D341Med (cell line): Measurements from ENCODE around the gene CDH23.

Source experiments
- DNase-seq: peaks from one replicate; pipeline ENCODE4 v3.0.0; 2012; ENCODE audit warnings: low spot score

CDH23 gene

GRCh38 chr10:71565284-71566000 lies 168.7 kb downstream of the CDH23 start:
- DNase-seq, result peak; percentile 40

- no peak for DNase-seq
Measured at GRCh38 chr10:71567006-71567405, 170.3 kb downstream of the CDH23 start.

- no peak for DNase-seq
Measured at GRCh38 chr10:71568896-71569492, 172.3 kb downstream of the CDH23 start.

DNA sequence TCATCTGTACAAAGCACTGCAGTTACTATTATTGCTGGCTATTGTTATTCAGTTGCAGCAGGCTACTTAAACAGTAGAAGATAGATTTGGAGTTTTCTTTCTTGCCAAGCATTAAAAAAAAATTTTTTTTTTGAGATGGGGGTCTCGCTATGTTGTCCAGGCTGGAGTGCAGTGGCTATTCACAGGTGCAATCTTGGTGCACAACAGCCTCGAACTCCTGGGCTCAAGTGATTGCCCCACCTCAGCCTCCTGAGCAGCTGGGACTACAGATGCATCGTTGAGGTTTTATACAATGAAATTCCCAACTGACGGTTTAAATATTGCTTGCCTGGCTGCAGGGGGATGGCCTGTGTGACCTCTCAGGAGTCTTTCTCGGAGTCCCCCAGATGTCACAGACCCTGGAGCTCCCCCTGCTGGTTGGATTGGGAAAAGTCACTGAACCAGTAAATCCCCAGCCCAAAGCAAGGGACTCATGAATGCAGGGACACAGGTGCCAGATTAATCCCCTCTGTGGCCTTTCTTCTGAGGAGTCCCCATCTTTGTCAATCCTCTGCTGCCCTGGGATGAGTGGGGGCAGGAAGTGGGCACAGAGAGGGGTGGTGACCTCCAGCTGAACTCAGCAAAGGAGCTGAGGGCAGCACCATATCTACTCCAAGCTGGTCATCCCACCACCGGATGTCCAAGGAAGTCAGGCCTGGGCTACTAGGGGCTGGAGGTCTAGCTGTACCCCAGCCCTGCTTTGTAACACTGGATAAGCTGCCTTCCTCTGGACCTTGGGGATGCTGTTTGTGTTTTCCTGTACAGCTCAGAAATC lies 173.3 kb downstream of the CDH23 start:
- DNase-seq, result peak; percentile 71

- DNase-seq, result no peak
Measured at GRCh38 chr10:71571460-71572175, 174.9 kb downstream of the CDH23 start.

DNA sequence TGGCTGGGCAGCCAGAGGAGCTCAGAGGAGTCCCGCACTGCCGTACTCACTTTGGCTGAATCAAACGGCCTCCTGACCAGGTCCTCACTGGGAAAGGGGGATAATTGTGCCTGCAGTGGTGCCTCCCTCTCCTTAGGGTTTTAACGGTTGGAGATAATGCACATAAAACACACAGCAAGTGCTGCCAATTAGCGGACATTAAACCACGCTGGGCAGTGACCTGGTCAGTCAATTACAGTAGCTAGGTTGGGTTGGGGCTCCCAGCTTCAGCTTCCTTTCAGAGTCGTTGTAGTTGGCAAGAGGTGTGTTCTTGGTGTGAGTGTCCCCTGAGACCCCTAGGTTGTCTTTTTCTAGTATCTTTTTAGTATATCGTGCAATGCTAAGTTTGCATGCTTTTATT lies 176.2 kb downstream of the CDH23 start:
- no peak for DNase-seq

GRCh38 chr10:71573562-71574518 lies 177.1 kb downstream of the CDH23 start:
- no peak for DNase-seq

DNA sequence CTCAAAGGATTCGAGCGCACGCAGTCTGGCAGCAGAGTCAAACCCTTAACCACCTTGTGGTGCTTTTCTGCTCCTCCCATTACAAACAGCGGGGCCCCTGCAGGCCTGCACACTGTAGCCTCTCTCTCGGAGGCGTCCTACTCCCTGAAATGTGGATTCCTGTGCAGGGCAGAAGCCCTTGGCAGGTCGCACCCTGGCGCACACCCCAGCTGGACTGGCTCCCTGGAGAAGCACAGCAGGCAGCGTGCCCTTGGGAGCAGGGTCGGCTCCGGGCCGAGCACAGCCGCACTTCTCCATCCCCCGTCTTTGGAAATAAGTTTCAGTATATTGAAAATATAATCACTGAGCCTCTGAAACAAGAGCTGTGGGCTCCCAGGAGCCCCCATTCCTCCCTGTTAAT lies 178.7 kb downstream of the CDH23 start:
- no peak for DNase-seq

GRCh38 chr10:71575934-71576801 lies 179.4 kb downstream of the CDH23 start:
- no peak for DNase-seq

GRCh38 chr10:71576842-71577241 lies 180.1 kb downstream of the CDH23 start:
- DNase-seq, result no peak

- no peak for DNase-seq
Measured at GRCh38 chr10:71577345-71577744, 180.6 kb downstream of the CDH23 start.

DNA sequence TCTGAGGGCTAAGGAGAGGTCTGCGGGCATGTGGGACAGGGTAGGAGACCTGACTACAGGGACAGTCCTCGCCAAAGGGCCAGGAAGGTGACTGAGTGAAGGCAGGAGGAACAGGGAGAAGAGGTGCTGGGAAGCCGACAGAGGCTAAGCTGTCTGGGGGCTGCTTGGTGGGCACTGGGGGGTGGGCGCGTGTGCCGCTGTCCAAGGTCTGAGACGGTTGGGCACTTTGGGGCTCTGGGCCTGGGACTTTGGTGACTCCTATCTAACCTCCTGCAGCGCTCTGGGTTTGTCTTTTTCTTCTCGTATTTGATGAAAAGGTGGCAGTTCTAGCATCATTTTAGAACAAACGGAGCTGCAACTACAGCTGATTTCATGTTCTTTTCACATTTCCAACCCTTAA lies 181.3 kb downstream of the CDH23 start:
- DNase-seq, result no peak

DNA sequence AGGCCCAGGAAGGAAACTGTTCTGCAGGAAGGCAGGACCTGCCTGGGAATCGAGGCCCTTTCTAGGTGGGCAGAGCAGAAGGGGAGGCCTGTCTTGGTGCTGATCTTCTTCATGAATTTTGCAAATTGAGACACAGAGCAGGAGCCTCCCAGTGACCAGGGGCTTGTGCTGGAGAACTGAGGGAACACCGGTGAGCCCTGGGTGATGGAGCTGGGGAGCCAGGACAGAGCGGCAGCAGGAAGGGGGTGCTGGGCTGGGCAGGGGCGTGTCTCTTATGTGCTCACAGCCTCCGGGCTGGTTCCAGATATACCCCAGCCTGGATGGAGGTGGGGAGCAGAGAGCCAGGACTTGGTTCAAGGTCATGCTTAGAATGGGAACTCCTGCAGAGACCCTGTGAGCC lies 182.9 kb downstream of the CDH23 start:
- no peak for DNase-seq

DNA sequence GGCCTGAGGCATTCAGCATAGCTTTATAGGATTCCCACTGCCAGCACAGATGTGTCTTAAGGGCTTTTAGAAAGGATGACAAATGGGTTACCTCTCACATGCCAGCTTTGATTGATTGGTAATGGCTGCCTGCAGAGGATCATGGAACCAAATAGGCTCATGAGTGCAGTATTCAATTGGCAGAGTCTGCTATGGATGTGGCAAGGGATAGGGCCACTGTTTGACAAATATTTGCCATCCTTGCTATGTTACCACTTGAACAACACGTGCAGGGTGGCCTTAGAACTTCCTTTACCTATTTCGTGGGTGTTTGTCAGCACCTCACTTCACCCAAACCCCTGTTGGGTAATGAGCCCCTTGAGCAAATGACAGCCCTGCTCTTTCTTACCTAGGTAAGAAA lies 183.7 kb downstream of the CDH23 start:
- DNase-seq, result no peak

DNA sequence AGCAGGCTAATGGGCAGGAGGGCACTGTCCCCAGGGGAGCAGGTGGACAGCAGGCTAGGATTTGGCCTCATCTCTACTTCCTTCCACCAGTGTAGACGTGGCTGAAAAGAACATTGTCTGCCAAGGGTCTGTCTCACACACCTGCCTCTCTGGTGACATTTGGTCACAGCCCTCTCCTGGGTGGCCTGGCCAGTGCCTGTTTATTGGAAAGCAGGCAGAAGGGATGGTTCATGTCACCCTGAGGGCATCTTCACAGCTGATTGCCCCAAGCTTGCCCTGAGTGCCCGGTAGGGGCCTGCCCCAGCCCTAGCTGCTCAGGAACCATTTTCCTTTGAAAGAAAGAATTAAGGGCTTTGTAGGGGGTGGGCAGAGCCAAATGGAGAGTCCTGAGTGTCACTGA lies 184.2 kb downstream of the CDH23 start:
- DNase-seq, result no peak

DNA sequence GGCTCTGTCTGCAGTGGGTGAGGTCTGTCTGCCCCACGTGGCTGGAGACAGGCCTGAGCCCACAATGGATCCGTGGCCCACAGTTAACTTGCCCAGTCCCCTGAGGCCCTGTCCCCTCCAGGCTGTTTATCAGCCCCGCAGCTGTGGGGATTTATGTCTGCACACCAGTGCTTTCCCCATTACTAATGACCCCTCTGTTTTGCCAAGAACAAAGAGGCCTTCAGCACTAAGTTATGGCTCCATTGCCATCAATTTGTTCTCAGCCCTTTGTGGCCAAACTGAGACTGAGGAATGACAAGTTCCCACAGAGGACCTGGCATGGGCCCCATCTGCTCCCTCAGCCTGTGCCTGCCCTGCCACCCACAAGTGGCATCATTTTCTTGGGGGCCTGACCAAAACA lies 184.7 kb downstream of the CDH23 start:
- DNase-seq, result no peak

DNA sequence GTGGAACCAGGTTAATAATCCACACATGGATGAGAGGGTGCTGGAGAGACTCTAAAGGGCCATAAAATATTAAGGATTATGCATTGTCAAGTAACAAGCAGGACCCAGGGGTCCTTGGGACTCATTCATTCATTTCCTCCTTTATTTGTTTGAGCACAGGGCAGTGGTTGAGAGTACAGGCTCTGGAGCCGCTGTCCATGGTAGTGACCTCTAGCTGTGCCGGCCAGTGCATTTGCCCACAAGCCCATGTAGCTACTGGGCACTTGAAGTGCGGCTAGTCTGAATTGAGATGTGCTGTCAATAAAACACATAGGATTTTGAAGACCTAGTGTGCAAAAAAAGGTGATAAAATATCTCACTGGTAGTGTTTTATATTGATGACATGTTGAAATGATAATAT lies 185.3 kb downstream of the CDH23 start:
- DNase-seq, result no peak

DNA sequence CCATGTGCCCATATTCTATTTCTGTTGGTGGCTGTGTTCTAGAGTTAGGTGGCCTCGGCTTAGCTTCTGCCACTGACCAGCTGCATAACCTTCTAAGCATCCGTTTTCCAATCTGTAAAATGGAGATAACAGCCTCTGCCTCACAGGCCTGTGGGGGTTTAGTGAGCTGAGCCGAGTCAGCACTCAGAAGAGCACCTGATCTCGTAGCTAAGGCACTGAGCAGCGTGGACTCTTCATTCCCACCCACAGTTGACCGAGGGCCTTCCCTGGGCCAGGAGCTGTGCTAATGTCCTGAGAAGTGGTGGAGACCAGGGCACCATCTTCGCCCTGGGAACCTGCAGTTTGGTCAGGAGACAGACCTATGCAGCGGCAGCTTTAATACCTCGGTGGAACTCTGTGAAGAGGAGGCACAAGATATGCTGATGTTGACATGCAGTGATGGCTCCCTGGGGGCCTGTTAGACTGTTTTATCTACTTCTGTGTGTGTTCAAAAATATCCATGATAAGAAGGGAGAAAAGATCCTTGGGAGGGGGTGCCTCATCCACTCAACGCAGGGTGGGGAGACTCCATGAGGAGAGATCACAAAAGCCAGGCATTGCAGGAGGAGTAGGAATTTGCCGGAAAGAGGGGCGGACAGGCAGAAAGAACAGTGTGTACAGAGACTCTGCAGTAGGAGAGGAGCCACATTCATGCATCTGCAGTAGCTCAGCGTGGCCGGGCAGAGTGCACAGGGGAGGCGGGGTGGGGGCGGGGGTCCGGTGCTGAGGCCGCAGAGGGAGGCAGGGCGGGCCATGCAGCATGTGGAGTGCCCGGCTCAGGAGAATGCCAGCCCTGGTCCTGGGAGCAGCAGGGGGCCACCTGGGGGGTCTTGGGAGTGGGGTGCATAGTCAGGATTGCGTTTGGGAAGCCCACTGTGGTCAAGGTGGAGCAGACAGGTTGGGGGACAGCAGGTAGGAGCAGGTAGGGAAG lies 186.1 kb downstream of the CDH23 start:
- no peak for DNase-seq

- no peak for DNase-seq
Measured at GRCh38 chr10:71584461-71584860, 187.7 kb downstream of the CDH23 start.
